HCT116 (cell line): ENCODE measurements around the gene TBC1D2. TPM values are rescaled to one million over a fixed set of nuclear protein-coding genes. Genes with fewer than 3 reads are reported as not detected.

Experiments used
- ATAC-seq: fragments of 200-7000 bp; cut with Tn5 transposase; 2 replicates; pipeline ENCODE4 v1.9.1; 2020; ENCODE audit warnings: mild to moderate bottlenecking, moderate library complexity
- BruUV-seq: library from RNA; stranded (reverse); fragments of 400-500 nt; replicated peaks from 2 replicates; lab custom pipeline; 2021; lab: Mats Ljungman, UMichigan
- CTCF ChIA-PET: fragments of 300-600 bp; sonication (Branson Sonifier 250); formaldehyde crosslinking; loops from one replicate; lab custom pipeline; 2021; ENCODE audit warnings: antibody characterized with exemption; lab: Charles Lee
- POLR2A ChIA-PET: fragments of 300-600, 350-600 bp; sonication (Branson Sonifier 250); formaldehyde crosslinking; loops from one replicate; lab custom pipeline; 2021; ENCODE audit warnings: antibody characterized with exemption; lab: Charles Lee
- RAD21 ChIA-PET, 2 experiments: fragments of 300-600 bp; sonication (Branson Sonifier 250); formaldehyde crosslinking; loops; one replicate each; lab custom pipeline; 2023; ENCODE audit warnings: low total read pairs in 2 of 2; ENCODE audit not compliant: uncharacterized antibody in 2 of 2, unreplicated experiment in 2 of 2, low non-redundant PET in 1 of 2; lab: Charles Lee
- DNase-seq: peaks from one replicate; pipeline ENCODE4 v3.0.0-alpha.2; 2010; ENCODE audit warnings: low read depth, low spot score
- H2AFZ ChIP-seq: fragments of 200-600 bp; shearing (Covaris generic), sonication (generic); 2 replicates; pipeline ENCODE4 v1.6.1; 2017; ENCODE audit warnings: low read depth, mixed run types, mixed read lengths, antibody characterized with exemption, low read length; ENCODE audit not compliant: poor library complexity, severe bottlenecking
- H3K27ac ChIP-seq: 2 replicates; pipeline ENCODE4 v1.5.1; 2012; ENCODE audit warnings: low read depth, low read length
- H3K27me3 ChIP-seq: fragments of 200-600 bp; sonication (generic); 2 replicates; pipeline ENCODE4 v1.6.1; 2016; ENCODE audit warnings: mixed run types, low read length, mixed read lengths; ENCODE audit not compliant: insufficient read depth
- H3K36me3 ChIP-seq, 2 experiments: fragments of 200-500 bp in 1 of 2; fragments of 200-600 bp in 1 of 2; sonication (Bioruptor generic) in 1 of 2; sonication (generic) in 1 of 2; 2 replicates each; pipeline versions ENCODE4 v1.5.1 to v1.6.1; 2014 to 2016; ENCODE audit warnings: low read length in 2 of 2, inconsistent platforms in 1 of 2, mixed read lengths in 1 of 2, mixed run types in 1 of 2; ENCODE audit not compliant: insufficient read depth in 2 of 2, control insufficient read depth in 1 of 2
- H3K4me1 ChIP-seq, 2 experiments: fragments of 200-600 bp in 1 of 2; sonication (generic) in 1 of 2; 2 replicates each; pipeline versions ENCODE4 v1.5.1 to v1.6.1; 2012 to 2017; ENCODE audit warnings: low read length in 2 of 2, inconsistent platforms in 1 of 2, mild to moderate bottlenecking in 1 of 2, mixed read lengths in 1 of 2, mixed run types in 1 of 2, moderate library complexity in 1 of 2; ENCODE audit not compliant: insufficient read depth in 2 of 2, control insufficient read depth in 1 of 2
- H3K4me2 ChIP-seq: fragments of 200-600 bp; sonication (generic); 2 replicates; pipeline ENCODE4 v1.6.1; 2017; ENCODE audit warnings: mixed run types, low read length, mixed read lengths
- H3K4me3 ChIP-seq, 2 experiments: fragments of 200-600 bp in 1 of 2; sonication (generic) in 1 of 2; replicated peaks in 1 of 2; 2 replicates each; pipeline ENCODE4 v1.5.1; 2011 to 2016; ENCODE audit warnings: low read length in 2 of 2, control low read depth in 1 of 2, low read depth in 1 of 2, mild to moderate bottlenecking in 1 of 2, mixed read lengths in 1 of 2, mixed run types in 1 of 2
- H3K79me2 ChIP-seq: fragments of 200-600 bp; sonication (generic); 2 replicates; pipeline ENCODE4 v1.6.1; 2017; ENCODE audit warnings: mild to moderate bottlenecking, mixed run types, low read length, moderate library complexity, mixed read lengths; ENCODE audit not compliant: insufficient read depth
- H3K9ac ChIP-seq: fragments of 200-600 bp; sonication (generic); 2 replicates; pipeline ENCODE4 v1.6.1; 2016; ENCODE audit warnings: low read length, mixed read lengths
- H3K9me2 ChIP-seq: fragments of 200-600 bp; sonication (generic), shearing (Covaris generic); 2 replicates; pipeline ENCODE4 v1.6.1; 2017; ENCODE audit warnings: mixed run types, mild to moderate bottlenecking, moderate library complexity; ENCODE audit not compliant: insufficient read depth
- H3K9me3 ChIP-seq, 2 experiments: fragments of 200-500 bp in 1 of 2; fragments of 200-600 bp in 1 of 2; sonication (Bioruptor generic) in 1 of 2; sonication (generic) in 1 of 2; 2 replicates each; pipeline ENCODE4 v1.6.1; 2014 to 2017; ENCODE audit warnings: low read length in 2 of 2, mixed read lengths in 2 of 2, inconsistent platforms in 1 of 2, low read depth in 1 of 2, mild to moderate bottlenecking in 1 of 2, mixed run types in 1 of 2, moderate library complexity in 1 of 2; ENCODE audit not compliant: control insufficient read depth in 1 of 2, insufficient read depth in 1 of 2
- H4K20me1 ChIP-seq: fragments of 200-600 bp; sonication (generic), shearing (Covaris generic); 2 replicates; pipeline ENCODE4 v1.6.1; 2017; ENCODE audit warnings: mixed run types, mild to moderate bottlenecking, moderate library complexity; ENCODE audit not compliant: insufficient read depth
- CBX3 ChIP-seq: IDR thresholded peaks from 2 replicates; pipeline ENCODE4 v1.6.1; 2012; ENCODE audit warnings: low read depth
- ELF1 ChIP-seq: IDR thresholded peaks from 2 replicates; pipeline ENCODE4 v1.6.1; 2012; ENCODE audit warnings: low read depth, borderline replicate concordance
- EZH2 ChIP-seq: fragments of 200-600 bp; sonication (generic); IDR thresholded peaks from 2 replicates; pipeline ENCODE4 v1.6.1; 2017; ENCODE audit warnings: antibody characterized with exemption, mixed run types
- EZH2phosphoT487 ChIP-seq: fragments of 200-600 bp; IDR thresholded peaks from 2 replicates; pipeline ENCODE4 v1.6.1; 2018; ENCODE audit warnings: antibody characterized with exemption, borderline replicate concordance
- FOSL1 ChIP-seq: IDR thresholded peaks from 2 replicates; pipeline ENCODE4 v1.6.1; 2012; ENCODE audit warnings: low read depth
- POLR2A ChIP-seq: IDR thresholded peaks from 2 replicates; pipeline ENCODE4 v1.7.0; 2011; ENCODE audit warnings: borderline replicate concordance; ENCODE audit not compliant: insufficient read depth, insufficient read length; ENCODE audit errors: extremely low read depth
- RAD21 ChIP-seq: IDR thresholded peaks from 2 replicates; pipeline ENCODE4 v1.6.1; 2012; ENCODE audit warnings: low read depth, mild to moderate bottlenecking
- TCF7L2 ChIP-seq: IDR thresholded peaks from 2 replicates; pipeline ENCODE4 v1.7.0; 2011; ENCODE audit warnings: borderline replicate concordance, inconsistent platforms; ENCODE audit not compliant: insufficient read depth, insufficient read length; ENCODE audit errors: extremely low read depth
- ZFX ChIP-seq: fragments of 450-650 bp; IDR thresholded peaks from 2 replicates; pipeline ENCODE4 v1.6.1; 2017
- intact Hi-C: fragments of 100-400 bp; cut with micrococcal nuclease; formaldehyde crosslinking; loops from 2 replicates; pipeline ENCODE4 v1.10.0; 2022
- total RNA-seq: library from RNA; stranded (reverse); gene quantifications from one replicate; pipeline ENCODE4 v1.2.1, GENCODE V29; 2021; ENCODE audit not compliant: unreplicated experiment
- TF ChIP-seq, protein P1 (sequence below), 3 experiments: fragments of 200-600 bp in 1 of 3; sonication (generic) in 1 of 3; IDR thresholded peaks in 2 of 3; conservative IDR thresholded peaks in 1 of 3; 2 replicates each; pipeline ENCODE4 v1.5.1; 2012 to 2017; ENCODE audit warnings: low read depth in 2 of 3, low read length in 2 of 3, antibody characterized with exemption in 1 of 3, borderline replicate concordance in 1 of 3, control low read depth in 1 of 3, mild to moderate bottlenecking in 1 of 3, mixed read lengths in 1 of 3, mixed run types in 1 of 3, moderate library complexity in 1 of 3; ENCODE audit not compliant: insufficient read depth in 1 of 3
- TF ChIP-seq, protein P2 (sequence below): IDR thresholded peaks from 2 replicates; pipeline ENCODE4 v1.6.1; 2011; ENCODE audit warnings: mild to moderate bottlenecking, low read length, moderate library complexity; ENCODE audit not compliant: insufficient replicate concordance; ENCODE audit errors: extremely low read depth

The TBC1D2 gene
- total RNA-seq, 1 experiment from 2014 or later, result 9.8 TPM

- H3K79me2 ChIP-seq, result no peaks in the 10 kb centered on the region
- no peak overlapping the region for H3K4me3 ChIP-seq
- no peak overlapping the region for H3K9ac ChIP-seq
- no peak overlapping the region for H3K4me2 ChIP-seq
- H4K20me1 ChIP-seq, result no peaks in the 10 kb centered on the region
- intact Hi-C loops, result no loop called here
- H3K27ac ChIP-seq, result no peak overlapping the region
- H2AFZ ChIP-seq, result no peak overlapping the region
- ChIA-PET CTCF (no interaction called here), RAD21 (no interaction called here), POLR2A (no interaction called here)
- ATAC-seq, result no peak
- 0 out of 2 replicates have a peak, but pooled peaks cover 2% of the 10 kb centered on the region for H3K27me3 ChIP-seq
- no peaks in the 10 kb centered on the region for H3K4me1 ChIP-seq
- H3K36me3 ChIP-seq, result no peaks in the 10 kb centered on the region
- no peaks in the 10 kb centered on the region for H3K9me2 ChIP-seq
- no TSS peak for BruUV-seq
- DNase-seq, result no peak
- TF ChIP-seq ELF1 (no peak), CBX3 (no peak), FOSL1 (no peak), ZFX (no peak), EZH2phosphoT487 (no peak), TCF7L2 (no peak), EZH2 (no peak), RAD21 (no peak), POLR2A (no peak)
- TF ChIP-seq, protein P1, sequence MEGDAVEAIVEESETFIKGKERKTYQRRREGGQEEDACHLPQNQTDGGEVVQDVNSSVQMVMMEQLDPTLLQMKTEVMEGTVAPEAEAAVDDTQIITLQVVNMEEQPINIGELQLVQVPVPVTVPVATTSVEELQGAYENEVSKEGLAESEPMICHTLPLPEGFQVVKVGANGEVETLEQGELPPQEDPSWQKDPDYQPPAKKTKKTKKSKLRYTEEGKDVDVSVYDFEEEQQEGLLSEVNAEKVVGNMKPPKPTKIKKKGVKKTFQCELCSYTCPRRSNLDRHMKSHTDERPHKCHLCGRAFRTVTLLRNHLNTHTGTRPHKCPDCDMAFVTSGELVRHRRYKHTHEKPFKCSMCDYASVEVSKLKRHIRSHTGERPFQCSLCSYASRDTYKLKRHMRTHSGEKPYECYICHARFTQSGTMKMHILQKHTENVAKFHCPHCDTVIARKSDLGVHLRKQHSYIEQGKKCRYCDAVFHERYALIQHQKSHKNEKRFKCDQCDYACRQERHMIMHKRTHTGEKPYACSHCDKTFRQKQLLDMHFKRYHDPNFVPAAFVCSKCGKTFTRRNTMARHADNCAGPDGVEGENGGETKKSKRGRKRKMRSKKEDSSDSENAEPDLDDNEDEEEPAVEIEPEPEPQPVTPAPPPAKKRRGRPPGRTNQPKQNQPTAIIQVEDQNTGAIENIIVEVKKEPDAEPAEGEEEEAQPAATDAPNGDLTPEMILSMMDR (IDR thresholded peaks at IDR 0.05 in 2 of 3, conservative IDR thresholded peaks at IDR 0.05 in 1 of 3; ENCODE audit: borderline replicate concordance in 1 of 3, insufficient read depth in 1 of 3, low read depth in 2 of 3, low read length in 2 of 3), result no peak
- TF ChIP-seq, protein P2, sequence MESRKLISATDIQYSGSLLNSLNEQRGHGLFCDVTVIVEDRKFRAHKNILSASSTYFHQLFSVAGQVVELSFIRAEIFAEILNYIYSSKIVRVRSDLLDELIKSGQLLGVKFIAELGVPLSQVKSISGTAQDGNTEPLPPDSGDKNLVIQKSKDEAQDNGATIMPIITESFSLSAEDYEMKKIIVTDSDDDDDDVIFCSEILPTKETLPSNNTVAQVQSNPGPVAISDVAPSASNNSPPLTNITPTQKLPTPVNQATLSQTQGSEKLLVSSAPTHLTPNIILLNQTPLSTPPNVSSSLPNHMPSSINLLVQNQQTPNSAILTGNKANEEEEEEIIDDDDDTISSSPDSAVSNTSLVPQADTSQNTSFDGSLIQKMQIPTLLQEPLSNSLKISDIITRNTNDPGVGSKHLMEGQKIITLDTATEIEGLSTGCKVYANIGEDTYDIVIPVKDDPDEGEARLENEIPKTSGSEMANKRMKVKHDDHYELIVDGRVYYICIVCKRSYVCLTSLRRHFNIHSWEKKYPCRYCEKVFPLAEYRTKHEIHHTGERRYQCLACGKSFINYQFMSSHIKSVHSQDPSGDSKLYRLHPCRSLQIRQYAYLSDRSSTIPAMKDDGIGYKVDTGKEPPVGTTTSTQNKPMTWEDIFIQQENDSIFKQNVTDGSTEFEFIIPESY, result no peak
- H3K9me3 ChIP-seq, result no peaks in the 10 kb centered on the region
Observed at GRCh38 chr9:98272083-98272482, 16.6 kb upstream of the TBC1D2 start.
